Bronchial epithelial cell (primary cell): ENCODE results near the gene PABPC1L2A. TPM values are rescaled to one million over a fixed set of nuclear protein-coding genes. Genes with fewer than 3 reads are reported as not detected.
A peak's percentile ranks its signal among the peaks of the same experiment; 100 is the strongest.
"Not testable (repeated sequence)": the region's sequence is repeated elsewhere in the genome, so short reads cannot be mapped to it uniquely, and the experiment has no call there.

ENCODE experiments used
- DNase-seq: peaks from one replicate; pipeline ENCODE4 v3.0.0-alpha.2; 2010; ENCODE audit warnings: low read depth
- FAIRE-seq: peaks from 2 replicates; lab custom pipeline; 2011; peaks lifted over from hg19 to GRCh38; lab: Jason Lieb, UNC
- H3K27me3 ChIP-seq: 2 replicates; pipeline ENCODE4 v1.5.1; 2011; ENCODE audit warnings: low read length; ENCODE audit not compliant: control insufficient read depth, insufficient read depth
- H3K36me3 ChIP-seq: 2 replicates; pipeline ENCODE4 v1.5.1; 2011; ENCODE audit warnings: low read length; ENCODE audit not compliant: control insufficient read depth, insufficient read depth
- H3K4me3 ChIP-seq: 2 replicates; pipeline ENCODE4 v1.5.1; 2011; ENCODE audit warnings: mild to moderate bottlenecking, low read depth, low read length, control low read depth
- CTCF ChIP-seq: IDR thresholded peaks from 2 replicates; pipeline ENCODE4 v1.5.1; 2011; ENCODE audit warnings: mild to moderate bottlenecking, moderate library complexity, low read length, control low read depth, inconsistent platforms; ENCODE audit not compliant: insufficient read depth, severe bottlenecking
- total RNA-seq: library from RNA; depleted of rRNA; stranded (reverse); fragments of >200 nt; gene quantifications from 2 replicates; pipeline ENCODE4 v1.2.1, GENCODE V29; 2014

Gene PABPC1L2A
- not detected in 2 replicates for total RNA-seq

- not testable (repeated sequence) for H3K36me3 ChIP-seq, H3K4me3 ChIP-seq, H3K27me3 ChIP-seq, FAIRE-seq, DNase-seq
Measured at GRCh38 chrX:73079024-73079562, at the start of gene PABPC1L2A. PABPC1L2A (minus strand) TSS chrX:73079512; CDS start chrX:73079386, 126 bp downstream.

GRCh38 chrX:73127700-73128241 is 48.5 kb upstream of the PABPC1L2A start:
- H3K27me3 ChIP-seq: no peaks in the 10 kb centered on the region
- DNase-seq: peak; percentile 0
- no peak overlapping the region for H3K4me3 ChIP-seq
- no peaks in the 10 kb centered on the region for H3K36me3 ChIP-seq
- TF ChIP-seq CTCF: no peak
- FAIRE-seq: no peak

- FAIRE-seq (no peak), DNase-seq (no peak)
- Histone ChIP-seq H3K27me3 (no peaks in the 10 kb centered on the region), H3K4me3 (no peak overlapping the region), H3K36me3 (no peaks in the 10 kb centered on the region)
- no peak for TF ChIP-seq CTCF
Measured at GRCh38 chrX:73126240-73126639, 46.9 kb upstream of the PABPC1L2A start.

GRCh38 chrX:73099505-73099904 is 20.2 kb upstream of the PABPC1L2A start:
- not testable (repeated sequence) for DNase-seq

GRCh38 chrX:73086766-73087165 is 7.5 kb upstream of the PABPC1L2A start:
- H3K36me3 ChIP-seq, DNase-seq, FAIRE-seq: not testable (repeated sequence)

More at GRCh38 chrX:73099505-73099904, 20.2 kb upstream of the PABPC1L2A start:
- H3K27me3 ChIP-seq, H3K4me3 ChIP-seq, H3K36me3 ChIP-seq, FAIRE-seq: not testable (repeated sequence)

GRCh38 chrX:73079884-73080283 is 572 bp upstream of the PABPC1L2A start:
- FAIRE-seq: not testable (repeated sequence)

More at GRCh38 chrX:73086766-73087165, 7.5 kb upstream of the PABPC1L2A start:
- not testable (repeated sequence) for H3K4me3 ChIP-seq, H3K27me3 ChIP-seq

GRCh38 chrX:73078597-73078996 is 715 bp downstream of the PABPC1L2A start:
- H3K27me3 ChIP-seq, H3K4me3 ChIP-seq, H3K36me3 ChIP-seq, DNase-seq: not testable (repeated sequence)
- peak; percentile 13 for FAIRE-seq

More at GRCh38 chrX:73079884-73080283, 572 bp upstream of the PABPC1L2A start:
- H3K4me3 ChIP-seq, H3K36me3 ChIP-seq, DNase-seq, H3K27me3 ChIP-seq: not testable (repeated sequence)

GRCh38 chrX:73076838-73077237 is 2.5 kb downstream of the PABPC1L2A start:
- H3K27me3 ChIP-seq: no peaks in the 10 kb centered on the region
- no peaks in the 10 kb centered on the region for H3K36me3 ChIP-seq
- TF ChIP-seq CTCF: no peak
- H3K4me3 ChIP-seq: no peak overlapping the region
- FAIRE-seq: no peak
- peak; percentile 2 for DNase-seq
